IPS-NIHi11 (cell line): Measurements from ENCODE around the gene TSPAN9.

Experiments
- DNase-seq: peaks from one replicate; pipeline ENCODE4 v3.0.0; 2012; ENCODE audit warnings: mixed read lengths, low spot score

Gene TSPAN9

DNA sequence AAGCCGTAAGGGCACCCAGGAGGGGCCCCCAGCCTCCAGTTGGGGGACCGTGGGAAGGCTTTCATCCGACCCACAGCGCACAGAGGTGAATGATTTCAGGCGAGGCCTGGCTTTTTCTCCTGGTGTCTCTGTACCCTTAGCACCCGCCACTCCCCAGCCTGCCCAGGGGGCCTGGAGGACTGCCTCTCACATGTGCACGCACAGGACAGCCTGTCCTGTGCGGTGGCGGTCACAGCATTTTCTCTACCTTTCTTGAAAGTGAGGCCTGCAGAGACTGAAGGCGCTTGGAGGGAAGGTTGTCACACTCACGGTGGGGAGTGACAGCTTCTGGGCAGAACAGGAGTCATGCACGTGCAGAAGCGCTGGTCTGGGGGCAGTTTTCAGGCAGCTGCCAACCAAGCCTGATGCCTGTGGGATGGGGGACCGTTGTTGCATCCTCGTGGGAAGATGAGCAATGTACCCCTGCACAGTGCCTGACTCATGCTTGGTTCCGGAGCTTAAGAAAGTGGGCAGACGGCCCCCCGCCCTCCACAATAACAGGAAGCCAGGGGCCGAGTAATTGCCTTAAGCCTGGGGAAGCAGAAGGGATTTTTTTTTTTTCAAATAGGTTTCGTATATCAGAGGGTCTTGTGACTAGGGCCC, 148.1 kb downstream of the TSPAN9 start:
- no peak for DNase-seq

DNA sequence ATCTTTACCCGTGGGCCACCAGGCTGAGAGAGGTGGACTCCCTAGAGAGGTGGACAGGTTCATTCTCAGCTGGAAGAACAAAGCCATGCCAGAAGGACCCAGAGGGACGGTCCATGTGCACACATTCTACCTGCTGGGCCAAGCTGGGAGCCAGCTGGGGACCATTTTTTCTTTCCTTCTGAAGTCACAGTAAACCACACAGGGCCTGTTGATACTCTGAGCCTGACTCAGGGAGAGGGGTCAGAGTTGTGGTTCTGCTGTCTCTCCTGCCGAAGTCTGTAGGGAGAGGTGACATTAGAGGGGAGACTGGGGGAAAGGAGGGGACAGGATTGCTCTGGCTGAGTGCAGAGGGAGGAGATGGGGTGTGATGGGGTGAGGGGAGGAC, 148.6 kb downstream of the TSPAN9 start:
- no peak for DNase-seq

DNA sequence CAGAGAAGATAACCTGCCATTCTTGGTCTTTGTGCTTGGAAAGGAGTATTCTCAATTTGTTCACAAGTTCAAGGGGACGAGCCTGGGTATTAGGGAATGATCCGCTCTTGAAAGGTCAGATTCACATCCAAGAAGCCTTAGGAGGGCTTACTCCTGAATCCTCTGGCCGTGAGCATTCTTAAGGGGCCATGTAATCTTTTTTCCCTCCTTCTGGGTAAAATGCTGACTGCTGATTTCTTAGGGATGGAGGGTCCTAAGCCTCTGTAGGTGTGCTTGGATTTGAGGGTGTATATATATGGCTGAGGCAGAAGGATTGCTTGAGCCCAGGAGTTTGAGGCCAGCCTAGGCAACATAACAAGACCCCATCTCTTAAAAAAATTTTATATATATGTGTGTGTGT, 149.1 kb downstream of the TSPAN9 start:
- no peak for DNase-seq

DNA sequence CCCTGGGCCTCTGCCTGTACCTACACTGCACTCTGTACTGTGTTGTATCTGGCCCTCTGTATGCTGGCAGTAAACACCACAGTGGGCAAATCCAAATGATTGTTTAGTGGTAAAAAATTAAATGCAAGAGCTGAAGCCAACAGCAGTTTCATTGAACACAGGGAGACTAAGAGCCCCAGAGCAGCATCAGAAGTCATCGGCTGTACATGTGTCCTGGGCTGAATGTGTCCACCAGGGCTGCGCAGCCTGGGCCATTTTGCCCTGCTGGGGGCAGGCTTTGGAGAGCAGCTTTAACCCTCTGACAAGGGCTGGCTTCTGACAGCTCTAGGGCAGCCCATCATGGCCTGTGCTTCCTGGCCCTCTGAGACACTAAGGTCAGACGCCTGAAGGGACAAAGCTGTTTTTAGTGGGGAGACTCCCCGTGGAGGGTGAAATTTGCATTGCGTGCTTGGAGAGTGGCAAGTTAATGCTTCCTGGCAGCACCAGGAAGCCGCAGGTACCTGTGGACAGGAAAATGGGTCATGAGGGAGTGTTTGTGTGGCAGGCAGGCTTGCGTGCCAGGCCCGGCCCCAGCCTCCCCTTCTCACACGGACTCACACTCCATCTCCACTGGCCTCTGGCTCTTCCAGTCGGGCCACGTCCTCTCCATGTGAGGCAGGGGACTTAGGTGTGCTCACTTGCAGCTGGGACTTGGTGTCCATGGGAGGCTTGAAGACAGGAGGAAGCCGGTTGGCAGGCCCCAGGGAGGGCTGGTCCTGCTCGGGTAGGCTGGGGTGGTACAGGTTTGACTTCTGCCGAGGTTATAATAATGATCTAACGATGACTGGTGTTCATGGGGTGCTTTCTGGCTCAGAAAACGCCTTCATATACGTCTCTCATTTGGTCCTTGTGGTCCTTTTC, 150.1 kb downstream of the TSPAN9 start:
- no peak for DNase-seq

DNA sequence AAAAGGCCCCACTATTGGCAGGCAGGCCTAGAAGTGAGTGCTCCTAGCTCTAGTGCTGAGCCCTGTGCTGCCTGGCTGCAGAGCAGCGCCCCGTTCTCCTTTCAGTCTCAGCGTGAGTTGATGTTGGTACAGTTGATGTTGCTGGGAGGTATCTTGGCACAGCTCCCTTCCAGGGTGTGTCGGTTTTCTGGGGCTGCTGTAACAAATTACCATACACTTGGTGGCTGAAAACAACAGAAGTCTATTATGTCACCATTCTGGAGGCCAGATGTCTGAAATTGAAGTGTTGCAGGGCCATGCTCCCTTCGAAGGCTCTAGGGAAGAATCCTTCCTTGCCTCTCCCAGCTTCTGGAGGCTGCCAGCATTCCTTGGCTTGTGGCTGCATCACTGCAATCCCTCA, 151.4 kb downstream of the TSPAN9 start:
- DNase-seq: no peak

DNA sequence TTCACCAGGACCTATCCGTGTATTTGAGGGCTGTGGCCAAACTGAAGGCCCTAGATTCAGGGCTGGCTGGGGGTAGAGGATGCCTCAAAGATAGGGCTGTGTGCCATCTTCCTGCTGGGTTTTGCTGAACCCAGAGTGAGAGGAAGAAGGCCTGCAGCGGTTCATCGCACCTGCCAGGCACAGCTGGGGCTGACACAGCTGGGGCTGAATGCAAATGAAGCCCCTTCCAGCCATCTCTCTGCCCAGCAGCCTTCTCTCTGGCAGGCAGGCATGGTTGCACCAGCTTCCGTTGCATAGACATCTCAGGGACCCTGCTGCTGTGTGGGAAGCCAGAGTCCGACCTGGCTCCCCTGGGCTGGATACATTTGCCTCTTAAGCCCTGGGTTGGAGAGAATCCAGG, 152.4 kb downstream of the TSPAN9 start:
- no peak for DNase-seq

DNA sequence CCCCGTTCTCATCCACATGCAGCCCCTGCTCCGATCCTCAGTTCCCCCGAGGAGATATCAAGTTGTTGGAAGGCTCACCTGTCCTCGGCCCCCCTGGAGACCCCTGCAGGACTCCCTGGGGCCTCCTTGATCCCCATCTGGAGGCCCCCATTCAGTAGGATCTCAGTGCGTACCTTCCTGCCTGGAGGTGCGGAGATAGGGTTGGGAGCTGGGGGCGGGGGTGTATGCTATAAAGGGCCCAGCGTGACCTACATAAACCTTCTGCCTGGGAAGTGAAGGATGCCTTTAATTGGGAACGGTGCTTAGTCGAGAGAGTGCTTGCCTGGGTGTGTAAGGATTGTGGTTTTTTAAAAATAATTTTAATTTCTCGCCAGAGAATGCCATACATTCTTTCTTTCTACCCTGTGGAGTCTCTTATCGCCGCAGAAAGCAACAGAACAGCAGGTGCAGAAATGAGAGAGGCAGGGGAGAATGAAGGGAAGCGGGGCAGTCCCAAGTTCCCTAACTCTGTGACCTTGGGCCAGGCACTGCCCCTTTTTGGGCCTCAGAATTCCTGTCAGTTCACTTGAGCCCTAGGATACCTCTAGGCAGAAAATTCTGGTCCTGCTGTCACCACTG, 153.7 kb downstream of the TSPAN9 start:
- DNase-seq: no peak

DNA sequence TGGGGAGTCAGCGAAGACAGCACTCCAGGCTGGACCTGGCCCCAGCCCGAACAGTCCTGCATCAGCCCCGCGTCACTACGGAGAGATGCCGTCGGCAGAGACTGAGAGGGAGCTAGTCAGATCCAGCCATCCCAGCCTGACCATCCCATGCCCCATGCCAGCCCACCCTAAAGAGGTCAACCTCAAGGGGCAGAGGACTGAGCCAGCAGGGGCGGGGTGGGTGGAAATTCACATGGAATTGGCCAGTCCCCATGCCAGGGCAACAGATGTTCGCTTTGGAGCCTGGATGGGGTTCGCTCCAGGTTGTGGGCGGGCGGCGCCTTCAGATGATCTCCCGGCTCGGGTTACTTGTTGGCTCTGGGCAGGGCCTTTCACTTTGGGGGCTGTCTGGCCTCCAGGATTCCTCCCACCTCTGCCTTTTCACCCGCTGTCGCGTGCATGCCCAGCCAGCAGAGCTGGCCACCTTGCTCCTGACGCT, 154.3 kb downstream of the TSPAN9 start:
- DNase-seq: peak; percentile 70

DNA sequence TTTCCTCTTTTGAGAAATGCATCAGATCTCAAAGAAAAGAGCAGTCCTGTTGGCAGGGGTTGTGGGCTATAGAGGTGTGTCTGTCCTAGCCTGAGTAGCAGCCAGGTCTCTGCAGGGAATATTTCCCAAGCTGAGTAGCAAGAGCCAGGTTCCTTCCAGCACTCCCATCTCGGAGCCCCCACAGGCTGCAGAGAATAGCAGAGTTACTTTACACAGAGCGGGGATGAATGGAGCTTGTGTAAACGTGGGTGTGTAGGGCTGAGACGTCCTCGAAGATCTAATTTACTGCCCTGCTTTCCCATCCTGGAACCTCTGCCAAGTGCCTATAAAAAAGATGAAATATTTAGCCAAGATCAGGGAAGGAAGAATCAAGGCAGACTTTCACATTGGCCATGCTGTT, 156.6 kb downstream of the TSPAN9 start:
- DNase-seq: no peak

DNA sequence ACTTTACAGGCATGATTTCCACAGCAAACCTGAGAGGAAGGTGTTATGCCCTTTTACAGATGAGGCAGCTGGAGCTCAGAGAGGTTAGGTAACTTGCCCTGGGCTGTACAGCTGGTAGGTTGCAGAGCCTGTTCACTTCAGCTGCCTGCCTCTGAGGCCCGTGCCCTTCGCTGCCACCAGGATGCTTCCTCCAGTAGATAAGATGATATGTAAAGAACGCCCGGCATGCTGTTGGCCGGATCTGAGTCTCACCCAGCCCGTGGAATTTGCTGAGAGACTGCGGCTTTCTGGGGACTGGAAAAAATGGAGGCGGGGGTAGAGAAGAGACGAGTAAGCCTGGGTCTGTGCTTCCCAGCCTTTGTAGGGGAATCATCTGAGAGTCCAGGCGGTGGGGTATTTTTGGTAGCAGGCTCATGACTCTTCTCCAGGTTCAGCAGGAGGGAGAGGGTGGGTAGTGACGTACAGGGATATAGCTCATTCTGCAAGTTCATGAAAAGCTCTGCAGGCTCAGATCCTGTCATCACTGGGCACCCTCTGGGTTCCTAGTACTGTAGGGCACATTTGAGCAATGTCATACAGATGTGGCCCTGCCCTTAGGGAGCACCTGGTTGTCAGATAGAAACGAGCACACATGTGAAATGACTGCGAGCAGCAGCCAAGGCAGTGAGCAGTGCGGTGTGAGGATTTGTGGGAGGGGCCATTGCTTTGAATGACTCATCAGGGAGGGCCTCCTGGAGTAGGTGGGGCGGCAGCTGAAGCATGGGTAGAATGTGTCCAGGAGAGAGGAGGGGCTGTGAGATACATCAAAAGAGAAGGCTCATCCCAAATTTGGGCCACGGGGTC, 159.4 kb downstream of the TSPAN9 start:
- DNase-seq: peak; percentile 83

DNA sequence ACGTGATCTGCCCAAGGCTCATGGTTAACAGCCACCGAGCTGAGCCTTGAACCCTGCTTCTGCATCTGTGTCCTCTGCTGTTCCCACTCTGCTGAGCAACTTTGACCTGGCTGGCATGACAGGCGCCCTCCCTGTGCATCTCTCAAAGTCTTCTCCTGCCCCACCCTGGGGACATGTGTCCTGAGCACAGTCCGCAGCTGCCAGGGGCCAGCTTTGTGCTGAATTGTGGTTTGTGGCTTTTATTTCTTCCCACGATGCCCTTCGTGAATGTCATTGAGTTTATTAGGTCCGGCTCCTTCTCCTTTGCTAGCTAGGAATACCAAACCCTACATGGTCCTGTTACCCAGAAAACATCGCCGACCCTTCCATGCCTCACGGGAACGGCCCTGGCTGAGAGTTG, 161.0 kb downstream of the TSPAN9 start:
- DNase-seq: no peak

DNA sequence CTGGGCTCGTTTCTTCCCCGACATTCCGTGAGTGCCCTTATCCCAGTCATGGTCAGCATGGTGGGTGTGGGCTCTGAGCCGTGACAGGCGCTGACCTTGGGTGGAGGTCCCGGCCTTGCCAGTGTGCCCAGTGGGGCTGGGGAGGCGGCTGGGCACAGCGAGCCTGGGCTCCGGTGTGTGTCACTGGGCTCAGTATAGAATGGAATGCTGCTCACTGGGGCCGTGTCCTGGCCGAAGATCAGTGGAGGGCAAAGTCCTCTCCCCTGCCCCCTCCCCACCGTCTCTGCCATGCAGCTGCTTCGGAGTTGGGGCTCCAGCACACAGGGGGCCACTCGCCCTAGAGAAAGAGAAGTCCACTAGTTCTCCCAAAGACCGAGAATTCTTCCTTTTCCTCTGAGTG, 164.4 kb downstream of the TSPAN9 start:
- no peak for DNase-seq

DNA sequence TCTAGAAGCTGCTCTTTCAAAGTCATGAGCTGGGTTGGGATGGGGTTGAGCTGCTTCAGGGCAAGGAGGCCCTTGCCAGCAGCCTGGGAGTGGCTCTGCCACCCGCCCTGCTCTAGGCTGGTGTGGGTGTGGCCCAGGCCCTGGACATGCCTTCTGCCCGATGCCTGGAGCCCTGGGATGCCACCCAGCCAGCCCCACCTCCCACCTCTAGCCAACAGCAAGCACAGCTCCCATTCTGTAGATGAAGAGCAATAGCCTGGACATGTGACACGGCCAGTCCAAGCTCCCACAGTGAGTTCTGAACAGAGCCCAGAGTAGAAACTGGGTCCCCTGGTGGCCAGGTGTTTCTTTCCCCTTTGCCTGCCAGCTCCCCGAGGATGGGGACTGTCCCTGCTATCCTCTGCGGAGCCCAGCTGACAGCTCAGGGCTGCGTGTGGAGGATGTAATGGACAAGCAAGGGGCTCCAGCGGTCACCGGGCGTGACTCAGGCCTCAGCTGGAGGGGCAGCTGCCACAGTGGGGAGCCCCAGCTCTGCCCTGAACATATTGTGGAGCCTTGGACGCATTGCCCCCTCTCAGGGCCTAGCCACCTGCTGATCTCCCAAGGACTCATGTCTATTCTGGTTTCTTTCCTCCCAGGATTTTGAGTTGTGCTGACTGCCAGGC, 165.2 kb downstream of the TSPAN9 start:
- DNase-seq: no peak

DNA sequence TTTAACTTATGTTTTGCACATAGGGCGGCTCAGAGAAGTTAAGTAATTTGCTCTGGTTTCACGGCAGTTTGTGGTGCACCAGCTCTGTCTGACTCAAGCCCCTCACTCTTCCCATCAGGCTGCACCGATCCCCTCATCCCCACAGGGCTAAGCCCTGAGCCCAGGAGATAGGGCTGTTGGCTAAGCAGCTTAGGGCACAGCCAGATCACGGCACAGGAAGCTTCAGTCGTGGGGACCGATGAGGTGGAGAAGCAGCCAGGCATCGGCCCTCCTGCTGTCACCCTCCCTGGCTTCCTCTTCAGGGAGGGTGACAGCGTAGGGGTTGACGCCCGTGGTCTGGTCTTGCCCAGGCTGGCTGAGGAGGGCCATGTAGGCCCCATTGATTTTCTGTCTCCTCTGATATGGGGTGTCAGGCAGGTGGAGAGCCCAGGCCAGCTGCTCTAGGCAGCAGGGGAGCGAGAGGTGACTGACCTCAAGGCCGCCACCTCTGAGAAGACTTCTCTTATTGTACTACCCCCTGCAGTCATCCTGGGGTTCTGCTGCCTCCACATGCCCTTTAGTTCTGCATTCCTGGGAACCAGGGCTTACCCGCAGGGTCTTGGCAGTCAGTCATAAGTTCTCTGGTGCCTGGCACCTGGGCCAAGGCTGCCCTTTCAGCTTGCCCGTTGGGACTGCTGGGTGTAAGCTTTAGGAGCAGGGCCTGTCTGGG, 166.4 kb downstream of the TSPAN9 start:
- DNase-seq: no peak

DNA sequence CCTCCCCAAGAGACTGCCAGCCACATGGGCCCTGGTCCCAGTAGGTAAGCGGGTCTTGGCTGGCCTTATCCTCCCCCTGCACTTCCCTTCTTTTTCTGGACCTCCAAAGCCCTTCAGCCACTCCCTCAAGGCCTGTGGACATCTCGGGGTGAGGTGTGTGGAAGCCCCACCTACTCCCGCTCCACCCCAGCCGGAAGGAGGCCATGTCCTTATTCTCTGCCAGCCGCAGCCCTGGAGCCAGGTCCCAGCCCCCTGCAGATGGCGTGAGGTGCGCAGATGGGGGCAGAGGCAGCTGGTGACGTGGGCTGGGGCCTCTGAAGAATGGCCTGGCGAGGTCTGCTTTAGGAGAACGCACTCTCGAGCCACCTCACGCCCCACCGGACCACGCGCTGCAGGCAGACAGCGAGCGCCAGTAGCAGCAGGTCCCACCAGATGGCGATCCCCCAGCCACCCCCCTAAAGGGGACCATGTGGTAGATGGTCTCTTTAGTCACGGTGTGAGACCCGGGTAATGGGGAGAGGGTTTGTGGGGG, 167.1 kb downstream of the TSPAN9 start:
- DNase-seq: no peak

DNA sequence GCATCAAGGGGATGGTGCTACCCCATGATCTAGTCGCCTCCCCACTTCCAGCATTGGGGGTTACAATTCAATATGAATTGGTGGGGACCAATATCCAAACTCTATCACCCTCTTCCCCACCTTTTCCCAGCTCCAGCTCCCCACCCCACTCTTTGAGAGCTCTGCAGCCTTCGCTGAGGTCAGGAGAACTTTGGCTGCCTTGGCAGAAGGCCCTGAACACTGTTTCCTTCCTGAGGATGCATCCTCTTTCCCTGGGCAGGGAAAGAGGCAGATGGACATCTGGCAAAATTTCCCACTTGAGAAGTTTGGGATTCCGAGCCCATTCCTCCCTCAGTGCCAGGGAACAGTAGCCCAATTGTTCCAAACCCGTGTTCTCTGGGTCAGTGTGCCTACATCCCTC, 169.1 kb downstream of the TSPAN9 start:
- DNase-seq: no peak

DNA sequence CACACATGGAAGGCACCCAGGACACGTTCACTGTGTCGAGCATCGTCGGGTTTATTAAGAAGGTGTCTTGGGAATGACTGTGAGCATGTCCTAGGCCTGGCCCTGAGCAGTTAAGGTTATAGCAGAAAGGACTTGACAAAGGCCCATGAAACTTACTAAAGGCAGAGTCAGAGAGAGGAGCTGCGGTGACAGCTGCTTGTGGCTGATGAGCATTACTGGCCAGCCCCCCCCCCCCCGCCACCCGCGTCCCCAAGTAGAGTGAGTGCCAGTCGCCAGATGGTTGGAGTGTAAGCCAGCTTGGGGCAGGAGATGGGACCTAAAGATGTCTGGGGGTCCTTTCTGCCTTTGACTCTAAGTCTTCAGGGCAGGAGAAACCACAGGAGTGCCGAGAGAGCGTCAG, 169.9 kb downstream of the TSPAN9 start:
- no peak for DNase-seq

DNA sequence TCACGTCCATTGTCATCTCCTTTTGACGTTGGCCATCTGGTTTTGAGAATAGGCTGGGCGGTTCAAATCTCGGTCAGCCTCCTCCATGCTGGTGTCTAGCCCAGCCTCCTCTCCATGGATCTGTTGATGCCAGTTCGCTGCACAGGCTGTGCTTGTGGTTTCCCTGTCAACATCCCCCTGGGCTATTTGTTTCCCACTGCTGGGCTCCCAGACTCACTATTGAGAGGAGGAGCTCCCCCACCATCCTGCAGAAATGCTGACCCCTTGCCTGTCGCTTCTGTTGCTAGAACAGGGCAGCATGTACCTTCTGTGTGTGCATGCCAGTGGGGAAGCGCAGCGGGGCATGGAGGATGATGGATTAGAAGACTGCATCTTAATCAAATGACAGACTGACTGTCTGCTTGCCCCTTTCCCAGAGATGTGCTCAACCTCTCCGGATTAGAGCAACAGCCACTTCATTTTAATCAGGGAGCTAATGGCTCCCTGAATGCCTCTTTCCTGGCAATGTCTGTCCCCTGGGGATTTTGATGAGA, 170.5 kb downstream of the TSPAN9 start:
- DNase-seq: no peak

DNA sequence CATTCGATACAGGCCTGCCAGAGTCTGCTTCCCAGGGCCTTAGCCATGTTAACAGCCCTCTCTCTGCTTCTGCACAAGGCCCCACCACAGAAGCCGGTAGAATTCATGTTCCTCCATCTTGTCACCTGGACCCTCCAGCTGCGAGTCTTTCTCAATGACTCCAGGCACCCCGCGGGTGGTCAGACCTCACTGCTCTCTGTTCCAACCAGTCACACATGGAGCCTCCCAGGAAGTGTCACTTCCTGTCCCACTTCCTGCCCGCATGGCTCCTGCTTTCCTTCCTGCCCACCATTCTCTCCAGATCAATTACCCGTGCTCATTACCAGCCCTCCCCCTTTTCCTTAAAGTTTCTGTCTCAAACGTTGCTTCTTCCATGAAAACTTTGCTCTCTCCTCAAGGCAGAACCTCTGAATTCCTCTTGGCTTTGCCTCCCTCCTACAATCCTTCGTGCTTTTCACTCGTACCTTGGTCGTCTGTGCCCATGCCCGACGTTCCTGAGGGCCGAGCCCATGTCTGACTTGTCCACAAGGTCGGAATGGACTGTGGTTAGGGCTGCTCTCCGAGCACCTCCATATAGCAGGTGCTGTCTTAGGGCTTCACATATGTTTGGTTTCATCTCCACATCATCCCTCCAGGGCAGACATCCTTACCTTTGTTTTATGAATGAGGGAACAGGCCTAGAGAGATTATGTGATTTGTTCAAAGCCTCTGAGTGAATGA, 172.1 kb downstream of the TSPAN9 start:
- no peak for DNase-seq

DNA sequence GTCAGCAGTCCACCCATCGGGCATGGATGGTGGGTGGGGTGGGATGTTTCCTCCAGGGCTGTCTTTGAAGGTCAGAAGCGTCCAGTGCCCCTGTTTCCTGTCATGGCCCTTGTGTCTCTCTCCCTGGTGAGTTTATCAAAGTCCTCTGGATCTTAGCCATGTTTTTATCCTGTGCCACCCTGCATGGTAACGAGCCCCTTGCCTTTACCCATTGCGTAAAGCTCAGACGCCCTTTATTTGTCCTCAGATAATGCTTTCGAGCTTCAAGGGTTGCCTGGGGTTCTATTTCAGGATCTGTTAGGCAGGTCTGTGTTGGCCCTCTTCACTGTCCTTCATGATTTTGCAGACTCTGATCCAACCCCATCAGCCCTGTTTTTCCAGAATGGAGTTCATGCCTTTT, 172.9 kb downstream of the TSPAN9 start:
- no peak for DNase-seq
